ENCODE results near the gene VSIG10L.

Gene VSIG10L

DNA sequence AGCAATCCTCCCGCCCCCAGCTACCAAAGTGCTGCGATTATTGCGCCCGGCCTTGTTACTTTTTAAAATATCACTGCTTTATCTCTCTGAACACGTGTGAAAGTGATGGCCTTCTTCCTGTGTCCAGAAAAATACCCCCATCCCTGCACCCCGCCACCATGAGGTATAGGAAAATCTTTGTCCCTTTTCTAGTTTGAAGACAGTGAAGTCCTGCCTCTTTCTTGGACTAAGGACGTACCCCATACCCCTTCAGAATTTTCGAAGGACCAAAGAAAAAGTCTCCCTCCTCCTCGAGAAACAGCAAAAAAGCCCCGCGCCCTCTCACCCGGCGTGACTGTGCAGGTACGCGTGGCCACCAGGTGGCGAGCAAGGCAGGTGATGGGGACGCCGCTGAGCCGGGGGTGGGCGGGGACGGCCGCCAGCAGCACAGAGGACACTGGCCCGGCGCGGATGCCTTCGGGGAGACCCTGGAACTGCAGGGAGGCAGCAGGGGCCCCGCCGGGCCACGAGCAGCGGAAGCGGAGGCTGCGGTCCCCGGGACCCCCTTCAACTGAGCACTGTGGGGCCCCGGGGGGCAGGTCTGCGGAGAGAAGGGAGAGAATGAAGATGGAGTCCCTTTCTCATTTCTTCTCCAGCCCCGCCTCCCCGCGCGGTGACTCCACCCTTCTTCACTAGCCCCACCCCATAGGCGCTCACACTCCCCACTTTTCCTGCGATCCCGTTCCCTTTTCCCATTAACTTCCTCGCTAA is 3.2 kb downstream of the VSIG10L start:
- peak; percentile 79 for DNase-seq (ENCODE audit: low read depth)

- DNase-seq (ENCODE audit: low read depth), result no peak
Observed at GRCh38 chr19:51337861-51338562, 3.9 kb downstream of the VSIG10L start.

DNA sequence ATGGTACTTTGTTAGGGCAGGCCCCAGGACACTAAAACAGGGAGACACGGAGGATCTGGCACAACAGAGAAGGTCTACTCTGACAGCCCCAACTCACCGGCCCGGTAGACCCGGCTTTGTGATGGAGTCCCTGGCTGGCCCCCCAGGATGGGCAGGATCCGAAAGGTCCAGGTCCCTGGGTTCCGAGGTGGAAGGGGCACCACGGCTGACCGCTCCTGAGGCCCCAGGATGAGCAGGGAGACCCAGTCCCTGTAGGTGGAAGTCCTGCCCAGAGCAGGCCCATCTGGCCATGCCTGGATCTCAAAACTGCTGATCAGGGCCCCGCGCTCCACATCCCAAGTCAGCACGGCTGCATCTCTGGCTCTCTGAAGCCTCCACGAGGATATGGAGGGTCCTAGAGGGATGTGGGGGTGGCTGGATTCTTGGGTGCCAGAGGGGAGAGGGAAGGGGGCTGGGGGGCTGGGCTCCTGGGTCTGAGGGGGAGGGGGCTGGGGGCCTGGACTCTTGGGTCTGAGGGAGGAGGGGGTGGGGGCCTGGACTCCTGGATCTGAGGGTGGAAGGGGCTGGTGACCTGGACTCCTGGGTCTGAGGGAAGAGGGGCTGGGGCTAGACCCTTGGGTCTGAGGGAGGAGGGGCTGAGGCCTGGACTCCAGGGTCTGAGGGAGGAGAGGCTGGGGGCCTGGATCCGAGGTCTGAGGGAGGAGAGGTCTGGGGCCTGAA is 4.6 kb downstream of the VSIG10L start:
- no peak for DNase-seq (ENCODE audit: low read depth)

- no peak for DNase-seq (ENCODE audit: low read depth)
Observed at GRCh38 chr19:51333836-51334460, 8.0 kb downstream of the VSIG10L start.

GRCh38 chr19:51331716-51332115 is 10.2 kb downstream of the VSIG10L start:
- DNase-seq (ENCODE audit: low read depth), result no peak

DNA sequence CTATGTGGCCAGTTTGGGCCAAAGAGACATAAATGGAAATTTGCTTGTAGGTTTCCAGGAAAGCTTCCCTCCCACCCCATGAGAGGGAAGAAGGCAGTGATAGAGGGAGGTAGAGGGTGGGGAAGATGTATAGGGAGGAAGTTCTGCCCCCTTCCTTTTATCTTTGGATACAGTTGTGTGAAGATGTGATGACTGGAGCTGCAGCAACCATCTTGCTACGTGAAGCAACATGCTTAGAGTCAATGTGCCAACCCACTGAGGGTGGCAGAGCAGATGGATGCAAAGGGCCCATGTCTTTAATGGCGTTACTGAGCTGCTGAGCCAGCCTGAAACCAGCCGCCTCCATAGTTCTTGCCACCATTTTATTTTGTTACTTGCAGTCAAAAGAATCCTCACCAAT is 10.7 kb downstream of the VSIG10L start:
- DNase-seq (ENCODE audit: low read depth), result no peak

GRCh38 chr19:51330366-51330765 is 11.6 kb downstream of the VSIG10L start:
- no peak for DNase-seq (ENCODE audit: low read depth)

- no peak for DNase-seq (ENCODE audit: low read depth)
Observed at GRCh38 chr19:51329411-51329810, 12.5 kb downstream of the VSIG10L start.

- no peak for DNase-seq (ENCODE audit: low read depth)
Observed at GRCh38 chr19:51327066-51328001, 14.6 kb downstream of the VSIG10L start.

- no peak for DNase-seq (ENCODE audit: low read depth)
Observed at GRCh38 chr19:51326216-51327065, 15.5 kb downstream of the VSIG10L start.

GRCh38 chr19:51325161-51325976 is 16.6 kb downstream of the VSIG10L start:
- no peak for DNase-seq (ENCODE audit: low read depth)

- no peak for DNase-seq (ENCODE audit: low read depth)
Observed at GRCh38 chr19:51324167-51324481, 17.8 kb downstream of the VSIG10L start.

- DNase-seq (ENCODE audit: low read depth), result no peak
Observed at GRCh38 chr19:51323481-51324166, 18.3 kb downstream of the VSIG10L start.

DNA sequence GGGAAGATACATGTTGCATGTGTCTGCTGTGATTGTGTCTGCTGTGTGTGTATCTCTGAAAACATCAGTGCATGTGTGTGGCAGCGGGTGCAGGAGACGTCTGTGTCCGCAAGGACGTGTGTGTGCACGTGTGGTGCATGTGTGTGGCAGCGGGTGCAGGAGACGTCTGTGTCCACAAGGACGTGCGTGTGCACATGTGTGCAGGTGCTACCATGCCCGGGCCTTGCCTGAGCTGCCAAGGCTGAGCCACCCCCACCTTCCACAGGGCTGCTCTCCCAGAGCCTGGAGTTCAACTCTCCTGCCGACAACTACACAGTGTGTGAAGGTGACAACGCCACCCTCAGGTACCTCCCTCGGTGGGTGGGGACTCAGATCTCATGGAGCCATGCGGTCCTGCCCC is 20.1 kb downstream of the VSIG10L start:
- DNase-seq (ENCODE audit: low read depth), result no peak

GRCh38 chr19:51320280-51320657 is 21.7 kb downstream of the VSIG10L start:
- no peak for DNase-seq (ENCODE audit: low read depth)

DNA sequence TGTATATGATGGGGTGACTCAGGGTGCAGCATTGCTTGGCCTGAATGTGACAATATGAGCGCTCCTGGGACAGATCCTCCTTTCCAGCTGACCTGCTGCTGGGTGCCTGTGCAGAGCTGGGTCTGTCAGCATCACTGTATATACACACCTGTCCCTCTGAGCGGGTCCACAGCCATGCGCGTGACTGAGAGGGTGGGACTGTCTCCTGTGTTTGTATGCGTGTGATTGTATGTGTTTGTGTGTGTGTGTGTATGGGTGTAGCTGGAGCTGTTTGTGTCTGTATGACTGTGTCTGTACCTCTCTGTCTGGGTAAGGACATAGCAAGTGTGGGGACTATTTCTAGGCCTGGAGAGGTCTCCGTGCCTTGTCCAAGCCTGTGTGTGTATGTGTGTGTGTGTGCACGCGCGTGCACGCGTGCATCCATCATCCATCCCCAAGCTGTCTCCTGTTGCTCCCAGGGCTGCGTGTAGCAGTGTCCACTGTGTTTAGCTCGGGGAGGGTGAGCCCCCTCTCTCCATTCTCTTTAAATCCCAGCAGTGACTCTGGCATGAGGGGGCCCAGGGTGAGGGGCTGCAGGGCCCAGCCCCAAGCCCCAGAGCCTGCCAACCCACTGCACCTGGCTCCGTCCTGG is 22.2 kb downstream of the VSIG10L start:
- DNase-seq (ENCODE audit: low read depth), result no peak

- DNase-seq (ENCODE audit: low read depth), result no peak
Observed at GRCh38 chr19:51318687-51319648, 23.0 kb downstream of the VSIG10L start.

DNA sequence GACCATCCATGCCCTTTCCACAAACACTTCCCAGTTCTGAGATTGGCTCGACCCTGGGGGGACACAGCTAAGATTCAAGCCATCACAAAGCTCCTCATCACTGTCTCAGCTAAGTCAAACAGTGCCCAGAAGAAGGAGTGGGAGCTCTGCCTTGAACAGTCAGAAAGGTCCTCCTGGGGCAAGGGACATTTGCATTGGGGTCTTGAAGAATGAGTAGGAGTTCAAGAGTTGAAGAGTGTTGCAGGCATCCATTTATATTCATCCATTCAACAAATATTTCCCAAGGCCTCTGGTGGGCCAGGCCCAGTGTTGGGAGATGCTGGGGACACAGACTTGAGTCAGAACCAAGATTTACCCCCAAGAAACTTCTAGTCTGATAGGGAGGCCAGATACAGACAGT is 24.0 kb downstream of the VSIG10L start:
- DNase-seq (ENCODE audit: low read depth), result no peak
